ENCODE data around the gene ZNRF1.
A peak's percentile ranks its signal among the peaks of the same experiment; 100 is the strongest.
"Not testable (repeated sequence)": the region's sequence is repeated elsewhere in the genome, so short reads cannot be mapped to it uniquely, and the experiment has no call there.

The ZNRF1 gene

GRCh38 chr16:74984529-74985296, 14.1 kb upstream of the ZNRF1 start, which contains the start of gene WDR59:
Gene WDR59 (minus strand): TSS chr16:74985123. CDS start chr16:74985017, 106 bp downstream.
- no peaks in the 10 kb centered on the region for H3K9me3 ChIP-seq
- peaks cover 9 to 11% of the 10 kb centered on the region in 2 experiments for H3K4me1 ChIP-seq (ENCODE audit: control insufficient read depth in 1 of 2, insufficient read depth in 1 of 2, low read depth in 1 of 2, low read length in 1 of 2)
- no peaks in the 10 kb centered on the region for H3K36me3 ChIP-seq
- H3K4me3 ChIP-seq (ENCODE audit: low read depth in 1 of 2, low read length in 1 of 2) = peak within 1 kb of the TSS; percentile 97 to 98
- peak; percentile 42 for TF ChIP-seq CTCF (IDR thresholded peaks at IDR 0.05)
- no peaks in the 10 kb centered on the region for H3K27me3 ChIP-seq
- peak within 1 kb of the TSS; percentile 68 for H3K27ac ChIP-seq

DNA sequence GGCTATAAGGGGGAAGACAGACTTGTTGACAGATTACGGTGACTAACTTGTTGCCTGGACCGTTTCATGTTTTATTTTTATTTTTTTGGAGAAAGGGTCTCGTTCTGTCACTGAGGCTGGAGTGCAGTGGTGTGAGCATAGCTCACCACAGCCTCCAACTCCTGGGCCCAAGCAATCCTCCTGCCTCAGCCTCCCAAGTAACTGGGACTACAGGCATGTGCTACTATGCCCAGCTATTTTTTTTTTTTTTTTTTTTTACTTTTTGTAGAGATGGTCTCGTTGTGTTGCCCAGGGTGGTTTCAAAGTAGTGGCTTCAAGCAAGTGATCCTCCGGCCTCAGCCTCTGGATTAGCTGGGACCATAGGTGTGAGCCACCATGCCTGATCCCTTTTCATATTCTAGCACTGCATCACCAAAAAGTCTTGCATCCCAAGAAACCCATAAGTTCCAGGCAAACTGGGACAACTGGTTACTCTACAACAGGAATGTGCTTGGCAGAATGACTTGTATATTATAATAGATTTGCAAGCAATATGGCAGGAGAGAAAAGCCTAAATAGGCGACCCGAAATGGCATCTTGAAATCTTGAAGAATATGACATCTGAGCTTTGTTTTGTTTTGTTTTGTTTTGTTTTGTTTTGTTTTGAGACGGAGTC, 11.7 kb upstream of the ZNRF1 start:
- Histone ChIP-seq H3K4me1 (ENCODE audit: control insufficient read depth in 1 of 2, insufficient read depth in 1 of 2, low read depth in 1 of 2, low read length in 1 of 2) (peaks cover 9 to 11% of the 10 kb centered on the region in 2 experiments), H3K36me3 (no peaks in the 10 kb centered on the region), H3K9me3 (no peaks in the 10 kb centered on the region), H3K27me3 (peaks cover 6% of the 10 kb centered on the region), H3K27ac (no peak overlapping the region), H3K4me3 (ENCODE audit: low read depth in 1 of 2, low read length in 1 of 2) (no peak overlapping the region)
- TF ChIP-seq CTCF (IDR thresholded peaks at IDR 0.05) = no peak

- not testable (repeated sequence) for H3K9me3 ChIP-seq; H3K4me1 ChIP-seq (ENCODE audit: control insufficient read depth in 1 of 2, insufficient read depth in 1 of 2, low read depth in 1 of 2, low read length in 1 of 2); H3K27ac ChIP-seq; H3K4me3 ChIP-seq (ENCODE audit: low read depth in 1 of 2, low read length in 1 of 2); H3K36me3 ChIP-seq
- peaks cover 14% of the 10 kb centered on the region for H3K27me3 ChIP-seq
These were observed 9.0 kb upstream of the ZNRF1 start for GRCh38 chr16:74989864-74990263.

DNA sequence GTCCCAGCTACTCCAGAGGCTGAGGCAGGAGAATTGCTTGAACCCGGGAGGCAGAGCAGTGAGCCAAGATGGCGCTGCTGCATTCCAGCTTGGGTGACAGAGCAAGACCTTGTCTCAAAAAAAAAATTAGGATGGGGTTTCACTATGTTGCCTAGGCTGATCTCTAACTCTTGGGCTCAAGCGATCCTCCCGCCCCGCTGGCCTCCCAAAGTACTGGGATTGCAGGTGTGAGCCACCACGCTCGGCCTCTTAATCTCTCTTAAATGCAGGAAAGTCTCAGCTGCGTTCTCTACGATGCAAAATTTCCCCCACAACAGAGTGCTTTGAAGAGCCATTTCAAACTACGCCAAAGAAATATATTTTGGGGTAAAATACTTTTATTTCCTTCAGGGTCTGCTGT, 8.0 kb upstream of the ZNRF1 start:
- no peaks in the 10 kb centered on the region for H3K36me3 ChIP-seq

GRCh38 chr16:74991268-74991592, 7.6 kb upstream of the ZNRF1 start:
- Histone ChIP-seq H3K27ac (no peak overlapping the region), H3K4me3 (ENCODE audit: low read depth in 1 of 2, low read length in 1 of 2) (no peak overlapping the region), H3K36me3 (no peaks in the 10 kb centered on the region), H3K4me1 (ENCODE audit: control insufficient read depth in 1 of 2, insufficient read depth in 1 of 2, low read depth in 1 of 2, low read length in 1 of 2) (no peaks in the 10 kb centered on the region), H3K27me3 (peaks cover 14% of the 10 kb centered on the region), H3K9me3 (no peaks in the 10 kb centered on the region)
- TF ChIP-seq CTCF (IDR thresholded peaks at IDR 0.05) = no peak

More for the DNA sequence above, 8.0 kb upstream of the ZNRF1 start:
- no peaks in the 10 kb centered on the region for H3K4me1 ChIP-seq (ENCODE audit: control insufficient read depth in 1 of 2, insufficient read depth in 1 of 2, low read depth in 1 of 2, low read length in 1 of 2)
- H3K9me3 ChIP-seq = no peaks in the 10 kb centered on the region
- peaks cover 14% of the 10 kb centered on the region for H3K27me3 ChIP-seq
- no peak overlapping the region for H3K27ac ChIP-seq
- H3K4me3 ChIP-seq (ENCODE audit: low read depth in 1 of 2, low read length in 1 of 2) = no peak overlapping the region
- no peak for TF ChIP-seq CTCF (IDR thresholded peaks at IDR 0.05)
